GM13976 (cell line): Measurements from ENCODE around the gene SCD5.

Experiments used
- DNase-seq: peaks from one replicate; pipeline ENCODE4 v3.0.0; 2012; ENCODE audit warnings: low spot score
- CTCF ChIP-seq: IDR thresholded peaks from 2 replicates; pipeline ENCODE4 v1.5.1; 2012; ENCODE audit warnings: borderline replicate concordance, mild to moderate bottlenecking; ENCODE audit not compliant: insufficient read depth; ENCODE audit errors: extremely low read depth, missing control alignments, control extremely low read depth
- in situ Hi-C: fragments of 300-500 bp; cut with MboI; formaldehyde crosslinking; loops from one replicate; pipeline ENCODE4 v1.12.0; 2022; ENCODE audit warnings: low sequenced_read_pairs, mixed read lengths, inconsistent platforms; ENCODE audit not compliant: unreplicated experiment

The SCD5 gene

DNA sequence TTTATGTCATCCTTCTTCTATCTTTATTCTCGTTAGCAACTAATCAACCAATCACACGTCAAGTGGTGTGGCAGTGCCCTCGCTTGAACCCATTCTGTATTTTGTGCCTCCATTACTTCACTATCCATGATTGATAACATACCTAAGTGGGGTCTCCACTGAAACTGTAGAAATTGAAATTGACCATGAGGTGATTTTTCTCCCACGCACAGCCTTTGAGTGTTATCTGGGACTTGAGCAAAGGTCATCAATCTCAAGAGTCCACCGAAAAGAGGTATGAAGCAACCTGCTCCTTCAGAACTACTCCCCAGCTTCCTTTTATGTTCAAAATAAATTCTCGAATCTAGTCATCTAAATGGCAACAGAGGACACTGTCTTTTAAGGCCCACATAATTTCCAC is 111.1 kb downstream of the SCD5 start:
- DNase-seq = no peak
- TF ChIP-seq CTCF = no peak
- in situ Hi-C loops = no loop called here

GRCh38 chr4:82681754-82682153 is 116.8 kb downstream of the SCD5 start:
- no peak for TF ChIP-seq CTCF
- no peak for DNase-seq
- in situ Hi-C loops = no loop called here

- no peak for DNase-seq
- in situ Hi-C loops = no loop called here
- no peak for TF ChIP-seq CTCF
Measured at GRCh38 chr4:82680834-82681233, 117.8 kb downstream of the SCD5 start.

DNA sequence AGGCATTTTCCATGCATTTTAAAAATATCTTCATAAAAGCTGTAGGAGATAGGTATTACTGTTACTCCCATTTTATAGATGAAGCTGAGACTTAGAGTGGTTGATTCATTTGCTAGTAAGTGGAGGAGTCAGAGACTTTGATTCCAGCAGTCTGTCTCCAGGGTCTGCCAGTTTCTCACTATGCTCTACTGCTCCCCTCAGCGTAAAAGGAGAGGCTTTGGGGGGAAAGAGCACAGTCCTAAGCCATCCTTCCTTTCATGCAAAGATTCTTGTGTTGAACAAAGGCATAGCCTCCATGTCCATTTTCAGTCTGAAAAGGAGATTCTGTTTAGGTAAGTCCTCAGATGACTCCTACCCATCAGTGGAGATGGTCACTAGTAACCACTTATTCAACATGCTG is 119.1 kb downstream of the SCD5 start:
- TF ChIP-seq CTCF = no peak
- in situ Hi-C loops = no loop called here
- DNase-seq = no peak

GRCh38 chr4:82678051-82678450 is 120.5 kb downstream of the SCD5 start:
- in situ Hi-C loops = no loop called here
- TF ChIP-seq CTCF = no peak
- DNase-seq = no peak

DNA sequence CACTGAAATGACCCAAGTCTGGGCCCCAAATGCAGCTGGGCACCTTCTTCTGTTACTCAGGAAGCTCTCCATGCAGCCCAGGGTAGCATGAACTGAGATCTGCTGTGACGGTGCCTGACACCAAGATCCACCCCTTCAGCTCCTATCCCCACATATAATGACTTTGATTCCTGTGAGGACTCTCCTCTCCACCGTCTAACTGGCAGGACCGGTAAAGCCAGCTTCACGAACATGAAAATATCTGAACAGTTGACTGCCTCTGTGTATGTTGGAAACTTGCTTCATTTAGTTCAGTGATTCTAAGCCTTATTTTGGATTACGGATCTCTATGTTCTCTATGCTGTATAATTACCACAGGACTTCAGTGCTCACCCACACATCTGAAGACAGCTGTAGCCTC is 121.3 kb downstream of the SCD5 start:
- TF ChIP-seq CTCF = no peak
- in situ Hi-C loops = no loop called here

DNA sequence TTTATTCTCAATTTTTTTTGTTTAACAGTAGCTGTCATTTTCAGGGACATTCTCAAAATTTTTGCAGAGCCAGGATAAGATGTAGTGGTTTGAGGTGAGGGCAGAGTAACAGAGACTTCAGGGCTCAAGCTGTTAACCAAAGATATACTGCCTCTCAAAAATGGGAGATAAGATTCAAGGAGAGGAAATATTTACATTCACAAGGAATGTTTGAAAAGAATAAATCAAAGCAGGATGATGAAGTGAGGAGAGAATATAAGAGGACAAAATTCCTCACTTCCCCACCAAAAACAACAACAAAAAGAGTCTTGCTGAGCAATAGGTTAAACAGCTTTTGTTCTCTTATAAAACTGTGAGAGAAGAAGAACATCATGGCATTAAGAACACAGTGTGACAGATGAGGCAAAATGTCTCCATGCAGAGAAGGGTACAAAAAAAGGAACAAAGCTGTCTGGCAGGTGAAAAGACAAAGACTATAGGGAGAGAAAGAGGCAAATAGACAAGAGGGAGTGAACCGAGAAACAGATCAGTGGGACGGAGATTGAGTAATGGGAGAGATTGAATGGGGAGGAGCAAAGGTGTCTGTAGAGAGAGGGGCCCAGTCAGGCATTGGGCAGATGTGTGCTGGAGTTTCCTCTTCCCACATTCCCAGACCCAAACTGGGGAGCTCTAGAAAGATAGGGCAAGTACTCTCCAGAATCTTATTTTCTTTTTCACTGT is 130.7 kb downstream of the SCD5 start:
- no peak for TF ChIP-seq CTCF
- in situ Hi-C loops = no loop called here
- no peak for DNase-seq

More for the DNA sequence above, 121.3 kb downstream of the SCD5 start:
- no peak for DNase-seq
